ELF-1 (cell line): Measurements from ENCODE around the gene SYTL4.
A peak's percentile ranks its signal among the peaks of the same experiment; 100 is the strongest.

Experiments
- DNase-seq: peaks from one replicate; pipeline ENCODE4 v3.0.0-alpha.2; 2016; ENCODE audit warnings: low read depth, low spot score

The SYTL4 gene

DNA sequence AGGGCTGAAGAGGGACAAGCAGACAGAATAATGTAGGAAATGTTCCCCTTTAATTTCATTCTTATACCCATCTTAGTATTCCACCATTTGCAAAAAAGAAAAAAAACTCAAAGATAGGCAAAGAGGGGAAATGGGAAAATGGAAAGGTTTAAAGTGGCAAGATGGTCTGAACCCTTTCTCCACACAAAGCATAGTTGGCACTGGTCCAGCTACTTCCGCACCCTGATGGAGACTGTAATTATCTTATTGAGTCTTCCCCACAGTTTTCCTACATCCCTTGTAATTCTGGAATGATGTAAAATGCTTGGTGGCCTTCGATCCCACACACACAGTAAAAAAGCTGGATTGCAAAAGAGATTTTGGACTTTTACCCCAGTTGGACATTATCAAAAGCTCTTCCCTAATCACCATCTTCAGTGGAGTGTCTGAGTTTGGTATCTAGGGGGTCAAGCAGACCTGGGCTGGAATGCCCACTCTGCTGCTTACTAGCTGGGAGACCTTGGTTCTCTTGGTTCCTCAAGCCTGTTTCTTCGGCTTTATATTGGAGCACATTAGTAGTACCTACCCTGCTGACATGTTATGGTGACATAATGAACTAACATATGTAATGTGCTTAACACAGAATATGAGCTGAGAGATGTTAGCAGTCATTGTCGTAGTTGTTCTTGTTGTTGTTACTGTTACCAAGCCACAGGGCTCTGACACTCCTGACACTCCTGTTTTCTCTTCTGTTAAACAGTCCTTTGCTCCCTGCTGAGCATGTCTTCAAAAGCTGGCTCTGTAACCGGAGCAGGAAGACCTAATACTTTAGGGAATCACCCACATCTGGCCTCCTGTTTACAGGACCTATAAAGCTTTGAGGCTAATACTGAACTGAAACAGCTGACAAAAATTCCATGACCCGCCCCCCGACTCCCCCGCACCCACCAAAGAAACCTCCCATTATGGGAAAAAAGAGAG is 83.2 kb downstream of the SYTL4 start:
- peak; percentile 57 for DNase-seq

DNA sequence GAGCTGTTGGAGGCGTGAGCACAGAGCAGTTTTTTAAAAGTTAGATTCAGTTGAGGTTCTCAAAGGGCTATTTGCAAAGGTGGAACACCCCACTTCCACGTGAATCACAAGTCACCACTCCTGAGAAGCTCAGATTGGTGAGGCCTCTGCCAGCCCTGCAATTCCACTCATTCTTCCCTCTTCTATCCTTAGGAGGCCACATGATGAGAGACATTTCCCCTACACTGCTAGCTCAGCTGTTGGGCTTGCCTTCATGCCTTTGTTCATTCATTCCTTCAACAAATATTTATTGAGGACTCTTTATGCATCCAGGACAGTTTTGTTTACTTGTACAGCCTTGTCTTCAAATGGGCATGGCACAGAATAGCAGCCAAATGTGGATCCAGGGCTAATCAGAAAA is 84.2 kb downstream of the SYTL4 start:
- DNase-seq: no peak

DNA sequence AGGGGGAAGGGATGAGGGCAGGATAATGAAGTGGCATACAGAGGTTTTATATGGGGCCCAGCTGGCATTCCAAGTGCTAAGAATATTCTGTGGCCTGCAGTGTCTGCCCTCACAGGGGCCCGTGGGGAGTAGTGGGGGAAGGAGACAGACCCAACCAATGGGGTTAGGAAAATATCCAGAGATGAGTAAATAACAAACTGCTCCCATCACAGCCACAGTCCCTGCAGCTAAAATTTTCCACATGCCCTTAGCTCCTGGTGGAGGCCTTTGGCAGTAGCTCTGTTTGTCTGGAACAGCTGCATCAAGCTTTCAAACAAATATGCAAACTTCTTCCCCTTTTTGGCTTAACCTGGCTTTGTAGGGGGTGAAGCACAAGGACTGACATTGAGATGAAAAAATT is 84.8 kb downstream of the SYTL4 start:
- DNase-seq: no peak

DNA sequence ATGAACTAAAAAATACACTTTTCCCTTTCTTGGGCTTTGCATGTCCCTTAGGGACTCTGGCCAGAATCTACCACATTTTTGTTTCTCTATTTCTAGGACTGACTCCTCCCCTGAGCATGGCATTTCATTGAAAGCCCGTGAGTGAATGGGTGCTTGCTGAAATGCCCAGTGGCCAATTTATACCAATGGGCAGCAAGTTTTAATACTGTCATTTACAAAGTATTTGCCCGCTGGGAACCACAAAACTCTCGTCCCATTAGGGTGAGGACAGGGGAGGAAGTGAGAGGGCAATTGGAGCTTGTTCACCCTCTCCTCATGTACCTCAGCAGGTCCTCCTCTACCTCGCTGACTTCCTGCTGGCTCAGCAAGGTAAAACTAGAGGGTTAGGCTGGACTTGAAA is 86.8 kb downstream of the SYTL4 start:
- no peak for DNase-seq

DNA sequence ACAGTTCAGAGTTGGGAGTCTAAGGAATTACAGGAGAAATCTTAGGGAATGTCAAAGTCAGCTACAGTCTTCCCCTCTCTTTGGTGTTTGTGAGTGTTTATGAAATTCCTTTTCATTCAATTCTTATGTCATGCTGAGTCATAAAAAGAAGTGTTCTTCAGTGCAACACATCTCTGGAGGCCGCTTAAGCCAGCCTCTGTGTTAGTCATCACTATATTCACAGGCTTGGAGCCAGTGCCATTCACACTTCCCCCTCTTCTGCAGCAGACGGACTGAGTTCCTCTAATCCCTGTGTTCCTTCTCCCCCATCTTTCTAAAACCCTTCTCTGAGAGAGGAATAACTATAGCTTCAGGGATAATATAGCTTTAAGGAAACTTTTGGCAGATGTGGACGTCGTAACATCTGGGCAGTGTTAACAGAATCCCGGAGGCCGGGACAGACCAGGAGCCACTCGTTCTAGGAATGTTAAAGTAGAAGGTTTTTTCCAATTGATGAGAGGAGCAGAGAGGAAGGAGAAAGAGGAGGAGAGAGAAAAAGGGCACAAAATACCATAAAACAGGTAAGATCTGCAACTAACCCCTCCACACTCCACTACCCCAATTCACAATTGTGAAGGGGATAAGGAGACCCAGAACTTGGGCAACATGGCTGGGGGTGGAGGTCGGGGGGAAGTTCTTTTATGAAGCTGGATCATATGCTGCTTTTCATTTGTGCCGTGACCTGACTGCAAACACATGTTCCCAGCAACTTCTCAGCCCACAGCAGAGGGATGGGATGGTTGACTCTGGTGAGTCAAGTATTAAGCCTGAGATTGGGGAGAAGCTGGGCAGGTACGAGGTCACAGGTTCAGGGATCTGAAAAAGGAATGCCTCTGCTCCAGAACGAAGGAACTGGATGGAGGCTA is 87.7 kb downstream of the SYTL4 start, which contains the start of gene SRPX2:
Gene SRPX2 (plus strand): TSS at position 244 of the 905 bp plus-strand sequence. CDS start 2,124 bp downstream, outside the sequence.
- peak; percentile 39 for DNase-seq

DNA sequence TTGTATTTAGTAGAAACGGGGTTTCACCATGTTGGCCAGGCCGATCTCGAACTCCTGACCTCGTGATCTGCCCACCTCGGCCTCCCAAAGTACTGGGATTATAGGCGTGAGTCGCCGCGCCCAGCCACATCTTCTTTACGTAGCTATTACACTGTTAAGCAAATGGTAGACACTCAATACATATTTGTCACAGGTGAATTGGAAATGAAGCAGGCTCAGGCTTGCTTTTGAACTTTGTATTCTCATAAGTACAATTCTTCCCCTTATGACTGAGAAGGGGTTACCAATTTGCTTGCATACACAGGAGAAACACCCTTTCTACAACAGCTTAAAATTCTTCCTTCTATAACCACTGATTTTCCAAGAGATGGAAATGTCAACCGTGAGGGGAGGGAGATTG is 88.7 kb downstream of the SYTL4 start:
- DNase-seq: no peak

DNA sequence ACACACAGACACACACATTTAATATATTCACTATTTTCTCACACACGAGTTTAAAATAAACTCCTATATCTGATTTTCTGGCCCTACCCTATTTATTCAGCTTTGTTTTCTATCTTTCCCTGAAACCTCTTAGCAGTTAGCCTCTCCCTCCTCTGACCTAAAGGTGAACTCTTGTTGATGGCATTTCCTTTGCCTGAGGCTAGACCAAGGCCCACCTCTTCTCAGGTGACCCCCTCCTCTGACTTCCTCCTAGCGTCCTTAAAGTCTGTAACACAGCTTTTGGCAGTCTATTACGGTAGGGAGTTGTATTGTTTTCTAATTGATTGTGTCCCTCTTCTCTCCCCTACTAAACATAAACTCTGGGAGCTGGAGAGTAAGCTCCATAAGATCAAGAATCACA is 89.6 kb downstream of the SYTL4 start:
- DNase-seq: peak; percentile 76

DNA sequence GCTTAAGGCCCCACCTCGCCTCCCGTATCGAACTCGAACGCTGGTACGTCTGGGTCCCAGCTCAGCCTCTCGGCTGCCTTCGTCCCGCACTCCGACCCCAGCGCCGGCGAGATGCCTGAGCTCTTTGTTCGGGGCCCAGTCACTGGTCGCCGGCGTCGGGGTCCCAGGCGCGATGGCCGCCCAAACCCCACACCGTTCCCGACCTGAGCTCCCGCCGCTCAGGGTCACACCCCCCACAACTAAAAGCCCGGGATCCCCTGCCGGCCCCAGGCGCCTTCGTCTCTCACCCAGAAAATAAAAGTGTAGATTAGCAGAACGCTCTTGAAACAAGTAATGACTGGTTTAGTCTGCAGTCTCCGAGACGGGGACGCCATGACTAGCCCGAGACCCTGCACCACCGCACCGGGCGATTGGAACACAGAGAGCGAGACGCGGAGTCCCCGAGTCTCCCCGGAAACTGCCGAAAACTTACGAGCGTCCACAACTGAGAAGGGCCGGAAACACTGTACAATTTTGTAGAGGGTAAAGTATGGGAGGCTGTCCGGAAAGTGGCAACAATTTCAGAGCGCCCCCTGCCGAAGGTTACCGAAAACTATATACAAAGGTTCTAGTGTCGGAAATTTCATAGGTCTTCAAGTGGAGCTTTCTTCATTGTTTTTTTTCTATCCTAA is 95.5 kb downstream of the SYTL4 start, which contains the start of gene TSPAN6:
Gene TSPAN6 (minus strand): TSS at position 486 of the 671 bp plus-strand sequence. CDS start 112 bp downstream, at position 374.
- DNase-seq: peak; percentile 96

DNA sequence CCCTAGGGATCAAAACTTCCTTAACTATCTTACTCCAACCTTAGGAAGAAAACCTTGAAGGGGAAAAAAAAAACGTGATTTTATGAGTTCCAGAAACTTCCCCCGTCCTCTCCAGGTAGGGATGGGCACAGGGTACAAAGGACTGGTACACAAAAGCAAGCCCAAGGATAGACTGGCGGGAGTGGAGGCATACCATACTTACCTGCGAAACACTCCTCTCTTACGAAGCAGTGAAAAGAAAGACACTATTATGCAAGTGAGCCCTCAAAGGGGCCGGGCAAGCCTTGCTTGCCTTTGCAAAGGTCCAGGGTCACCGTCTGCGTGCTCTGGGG is 96.0 kb downstream of the SYTL4 start:
- no peak for DNase-seq

DNA sequence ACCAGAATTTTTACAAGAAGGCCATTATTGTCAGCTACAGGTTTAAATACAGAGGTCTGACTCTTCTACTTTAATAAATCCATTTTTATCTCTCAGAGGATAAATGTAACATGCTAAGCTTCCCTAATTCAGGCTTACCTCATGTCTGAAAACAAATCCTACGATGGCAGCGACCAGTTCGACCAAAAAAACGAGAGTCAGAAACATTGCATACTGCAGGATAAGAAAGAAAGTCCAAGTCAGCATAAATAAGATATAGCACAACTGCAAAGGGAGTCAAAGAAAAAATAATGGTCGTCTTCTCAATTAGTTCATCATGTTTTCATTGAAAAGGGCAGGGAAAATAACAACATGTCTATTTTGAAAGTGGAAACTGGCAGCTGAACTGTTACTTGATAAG is 96.9 kb downstream of the SYTL4 start:
- no peak for DNase-seq

DNA sequence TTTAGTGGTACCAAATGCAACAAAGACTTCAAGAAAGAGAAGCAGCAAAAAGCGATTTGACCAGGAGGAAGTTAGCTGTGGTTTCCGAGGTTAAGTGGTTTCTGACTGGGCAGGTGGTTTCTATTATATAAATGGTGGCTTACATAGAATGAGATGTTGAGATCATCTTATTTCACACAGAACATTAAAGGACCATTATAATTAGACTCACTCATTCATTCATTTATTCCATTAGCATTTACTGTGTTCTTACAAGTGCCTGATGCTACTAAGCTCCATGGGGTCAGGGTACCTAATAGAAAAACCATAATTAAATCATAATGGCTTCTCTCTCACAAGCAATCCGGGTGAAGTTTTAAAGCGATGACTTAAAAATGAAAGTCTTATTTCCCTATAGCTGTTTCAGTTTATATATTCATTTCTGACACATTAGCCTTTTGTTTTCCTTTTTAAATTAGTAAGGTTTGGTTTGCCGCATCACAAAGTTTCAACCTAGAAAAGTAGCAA is 105.9 kb downstream of the SYTL4 start:
- no peak for DNase-seq
